HepG2 (cell line): ENCODE data around the gene NRBP1. TPM values are rescaled to one million over a fixed set of nuclear protein-coding genes. Genes with fewer than 3 reads are reported as not detected.

Source experiments
- CCAR2 ChIP-seq: fragments of 200-400 bp; formaldehyde crosslinking; optimal IDR thresholded peaks from 2 replicates; pipeline ENCODE3; 2018; ENCODE audit warnings: low read depth, mild to moderate bottlenecking, low read length, moderate library complexity
- EP300 ChIP-seq, 3 experiments: sonication (generic) in 1 of 3; formaldehyde crosslinking in 1 of 3; IDR thresholded peaks; 2 replicates each; pipeline versions ENCODE4 v1.5.1 to v1.6.1; 2011 to 2020; ENCODE audit warnings: low read depth in 2 of 3, low read length in 2 of 3, borderline replicate concordance in 1 of 3, improper control_type of control experiment in 1 of 3, mild to moderate bottlenecking in 1 of 3, missing genetic modification reagents in 1 of 3, moderate library complexity in 1 of 3
- GPBP1L1 ChIP-seq: sonication (generic); formaldehyde crosslinking; IDR thresholded peaks from 2 replicates; pipeline ENCODE4 v1.5.0; 2020; ENCODE audit warnings: mild to moderate bottlenecking, missing genetic modification reagents
- MEIS1 ChIP-seq: sonication (generic); formaldehyde crosslinking; IDR thresholded peaks from 2 replicates; pipeline ENCODE4 v1.9.0; 2021; ENCODE audit warnings: mild to moderate bottlenecking, missing genetic modification reagents, moderate library complexity, borderline replicate concordance
- MYC ChIP-seq: sonication (generic); formaldehyde crosslinking; IDR thresholded peaks from 2 replicates; pipeline ENCODE4 v1.9.0; 2021; ENCODE audit warnings: missing genetic modification reagents, borderline replicate concordance
- POLR2A ChIP-seq, 2 experiments: IDR thresholded peaks; 2 replicates each; pipeline ENCODE4 v1.6.1; 2011; ENCODE audit warnings: low read depth in 2 of 2, low read length in 2 of 2, mild to moderate bottlenecking in 1 of 2, moderate library complexity in 1 of 2; ENCODE audit not compliant: insufficient read depth in 1 of 2
- RFX1 ChIP-seq: fragments of 450-650 bp; IDR thresholded peaks from 2 replicates; pipeline ENCODE4 v1.6.1; 2017
- RFX3 ChIP-seq: IDR thresholded peaks from 2 replicates; pipeline ENCODE4 v1.6.1; 2016; ENCODE audit warnings: missing biosample characterization, missing genetic modification reagents
- SAP130 ChIP-seq: IDR thresholded peaks from 2 replicates; pipeline ENCODE4 v1.6.1; 2016; ENCODE audit warnings: low read depth
- SATB2 ChIP-seq: sonication (generic); formaldehyde crosslinking; IDR thresholded peaks from 2 replicates; pipeline ENCODE4 v1.5.0; 2020; ENCODE audit warnings: missing genetic modification reagents
- SOX5 ChIP-seq: IDR thresholded peaks from 2 replicates; pipeline ENCODE4 v1.6.1; 2016; ENCODE audit warnings: borderline replicate concordance
- ZC3H4 ChIP-seq: sonication (generic); formaldehyde crosslinking; IDR thresholded peaks from 2 replicates; pipeline ENCODE4 v1.4.0; 2020; ENCODE audit warnings: missing genetic modification reagents, borderline replicate concordance
- ZFYVE20 ChIP-seq: sonication (generic); formaldehyde crosslinking; IDR thresholded peaks from 2 replicates; pipeline ENCODE4 v1.8.0; 2023; ENCODE audit warnings: low read depth, mild to moderate bottlenecking, moderate library complexity, missing genetic modification reagents, borderline replicate concordance
- ZNF17 ChIP-seq: sonication (generic); formaldehyde crosslinking; IDR thresholded peaks from 2 replicates; pipeline ENCODE4 v1.5.0; 2020; ENCODE audit warnings: mild to moderate bottlenecking, missing genetic modification reagents
- ZNF260 ChIP-seq: sonication (generic); formaldehyde crosslinking; IDR thresholded peaks from 2 replicates; pipeline ENCODE4 v1.4.0; 2020; ENCODE audit warnings: missing genetic modification reagents, low read depth, mild to moderate bottlenecking, borderline replicate concordance
- ZNF605 ChIP-seq: sonication (generic); formaldehyde crosslinking; IDR thresholded peaks from 2 replicates; pipeline ENCODE4 v1.8.0; 2022; ENCODE audit warnings: mild to moderate bottlenecking, missing genetic modification reagents
- ZNF775 ChIP-seq: sonication (generic); formaldehyde crosslinking; IDR thresholded peaks from 2 replicates; pipeline ENCODE4 v1.4.0; 2020; ENCODE audit warnings: missing genetic modification reagents, mild to moderate bottlenecking, moderate library complexity, borderline replicate concordance
- polyA plus RNA-seq, 8 experiments: library from polyadenylated mRNA; depleted of rRNA in 3 of 8; stranded (reverse) in 7 of 8; unstranded in 1 of 8; fragments of >200 nt; fragmentation: Illumina TruSeq in 4 of 8; extraction: Trizol in 4 of 8; gene quantifications; 2 replicates each; pipeline versions ENCODE4 v1.2.1 to v1.2.3, GENCODE V29; 2011 to 2016; ENCODE audit warnings: low read depth in 4 of 8, missing spikeins in 1 of 8, mixed read lengths in 1 of 8; ENCODE audit not compliant: insufficient read depth in 1 of 8
- total RNA-seq, 5 experiments: library from RNA; depleted of rRNA; stranded (reverse); fragments of >200 nt; fragmentation: Illumina TruSeq; extraction: Trizol; gene quantifications; 2 replicates each; pipeline ENCODE4 v1.2.3, GENCODE V29; 2016; ENCODE audit warnings: low read depth in 1 of 5
- TF ChIP-seq, protein P1 (sequence below): sonication (generic); formaldehyde crosslinking; IDR thresholded peaks from one replicate; pipeline ENCODE4 v1.5.1; 2020; ENCODE audit warnings: mild to moderate bottlenecking, missing genetic modification reagents; ENCODE audit errors: not compliant biosample characterization
- TF ChIP-seq, protein P2 (sequence below): sonication (generic); formaldehyde crosslinking; IDR thresholded peaks from 2 replicates; pipeline ENCODE4 v1.8.1; 2023; ENCODE audit warnings: missing genetic modification reagents, inconsistent platforms, borderline replicate concordance

Gene NRBP1
- total and polyA plus RNA-seq, 2 of the 13 experiments (the other 11 are each of a cell fraction or from before 2014, with no cell fraction given): 165 to 240 TPM

- TF ChIP-seq, protein P1, sequence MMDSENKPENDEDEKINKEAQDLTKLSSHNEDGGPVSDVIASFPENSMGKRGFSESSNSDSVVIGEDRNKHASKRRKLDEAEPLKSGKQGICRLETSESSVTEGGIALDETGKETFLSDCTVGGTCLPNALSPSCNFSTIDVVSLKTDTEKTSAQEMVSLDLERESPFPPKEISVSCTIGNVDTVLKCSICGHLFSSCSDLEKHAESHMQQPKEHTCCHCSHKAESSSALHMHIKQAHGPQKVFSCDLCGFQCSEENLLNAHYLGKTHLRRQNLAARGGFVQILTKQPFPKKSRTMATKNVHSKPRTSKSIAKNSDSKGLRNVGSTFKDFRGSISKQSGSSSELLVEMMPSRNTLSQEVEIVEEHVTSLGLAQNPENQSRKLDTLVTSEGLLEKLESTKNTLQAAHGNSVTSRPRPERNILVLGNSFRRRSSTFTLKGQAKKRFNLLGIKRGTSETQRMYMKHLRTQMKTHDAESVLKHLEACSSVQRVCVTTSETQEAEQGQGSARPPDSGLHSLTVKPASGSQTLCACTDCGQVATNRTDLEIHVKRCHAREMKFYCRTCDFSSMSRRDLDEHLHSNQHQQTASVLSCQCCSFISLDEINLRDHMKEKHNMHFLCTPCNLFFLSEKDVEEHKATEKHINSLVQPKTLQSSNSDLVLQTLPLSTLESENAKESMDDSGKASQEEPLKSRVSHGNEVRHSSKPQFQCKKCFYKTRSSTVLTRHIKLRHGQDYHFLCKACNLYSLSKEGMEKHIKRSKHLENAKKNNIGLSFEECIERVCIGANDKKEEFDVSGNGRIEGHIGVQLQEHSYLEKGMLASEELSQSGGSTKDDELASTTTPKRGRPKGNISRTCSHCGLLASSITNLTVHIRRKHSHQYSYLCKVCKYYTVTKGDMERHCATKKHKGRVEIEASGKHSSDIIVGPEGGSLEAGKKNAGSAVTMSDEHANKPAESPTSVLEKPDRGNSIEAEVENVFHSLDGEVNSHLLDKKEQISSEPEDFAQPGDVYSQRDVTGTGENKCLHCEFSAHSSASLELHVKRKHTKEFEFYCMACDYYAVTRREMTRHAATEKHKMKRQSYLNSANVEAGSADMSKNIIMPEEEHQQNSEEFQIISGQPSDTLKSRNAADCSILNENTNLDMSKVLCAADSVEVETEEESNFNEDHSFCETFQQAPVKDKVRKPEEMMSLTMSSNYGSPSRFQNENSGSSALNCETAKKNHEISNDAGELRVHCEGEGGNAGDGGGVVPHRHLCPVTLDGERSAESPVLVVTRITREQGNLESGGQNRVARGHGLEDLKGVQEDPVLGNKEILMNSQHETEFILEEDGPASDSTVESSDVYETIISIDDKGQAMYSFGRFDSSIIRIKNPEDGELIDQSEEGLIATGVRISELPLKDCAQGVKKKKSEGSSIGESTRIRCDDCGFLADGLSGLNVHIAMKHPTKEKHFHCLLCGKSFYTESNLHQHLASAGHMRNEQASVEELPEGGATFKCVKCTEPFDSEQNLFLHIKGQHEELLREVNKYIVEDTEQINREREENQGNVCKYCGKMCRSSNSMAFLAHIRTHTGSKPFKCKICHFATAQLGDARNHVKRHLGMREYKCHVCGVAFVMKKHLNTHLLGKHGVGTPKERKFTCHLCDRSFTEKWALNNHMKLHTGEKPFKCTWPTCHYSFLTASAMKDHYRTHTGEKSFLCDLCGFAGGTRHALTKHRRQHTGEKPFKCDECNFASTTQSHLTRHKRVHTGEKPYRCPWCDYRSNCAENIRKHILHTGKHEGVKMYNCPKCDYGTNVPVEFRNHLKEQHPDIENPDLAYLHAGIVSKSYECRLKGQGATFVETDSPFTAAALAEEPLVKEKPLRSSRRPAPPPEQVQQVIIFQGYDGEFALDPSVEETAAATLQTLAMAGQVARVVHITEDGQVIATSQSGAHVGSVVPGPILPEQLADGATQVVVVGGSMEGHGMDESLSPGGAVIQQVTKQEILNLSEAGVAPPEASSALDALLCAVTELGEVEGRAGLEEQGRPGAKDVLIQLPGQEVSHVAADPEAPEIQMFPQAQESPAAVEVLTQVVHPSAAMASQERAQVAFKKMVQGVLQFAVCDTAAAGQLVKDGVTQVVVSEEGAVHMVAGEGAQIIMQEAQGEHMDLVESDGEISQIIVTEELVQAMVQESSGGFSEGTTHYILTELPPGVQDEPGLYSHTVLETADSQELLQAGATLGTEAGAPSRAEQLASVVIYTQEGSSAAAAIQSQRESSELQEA (CRISPR knock-in tag): no peak
- TF ChIP-seq, protein P2, sequence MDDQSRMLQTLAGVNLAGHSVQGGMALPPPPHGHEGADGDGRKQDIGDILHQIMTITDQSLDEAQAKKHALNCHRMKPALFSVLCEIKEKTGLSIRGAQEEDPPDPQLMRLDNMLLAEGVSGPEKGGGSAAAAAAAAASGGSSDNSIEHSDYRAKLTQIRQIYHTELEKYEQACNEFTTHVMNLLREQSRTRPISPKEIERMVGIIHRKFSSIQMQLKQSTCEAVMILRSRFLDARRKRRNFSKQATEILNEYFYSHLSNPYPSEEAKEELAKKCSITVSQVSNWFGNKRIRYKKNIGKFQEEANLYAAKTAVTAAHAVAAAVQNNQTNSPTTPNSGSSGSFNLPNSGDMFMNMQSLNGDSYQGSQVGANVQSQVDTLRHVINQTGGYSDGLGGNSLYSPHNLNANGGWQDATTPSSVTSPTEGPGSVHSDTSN: no peak
- TF ChIP-seq ZNF260 (CRISPR knock-in tag) (no peak), RFX3 (CRISPR knock-in tag) (no peak), ZFYVE20 (CRISPR knock-in tag) (no peak), SATB2 (CRISPR knock-in tag) (no peak), EP300 (IDR thresholded peaks at IDR 0.05; ENCODE audit: low read depth in 2 of 2, low read length in 2 of 2) (peak; percentile 6 to 11; a peak in 1 of 4 replicates), EP300 (CRISPR knock-in tag; IDR thresholded peaks at IDR 0.05; ENCODE audit: borderline replicate concordance) (0 out of 2 replicates have a peak, but pooled peaks have one; percentile 42), ZNF17 (CRISPR knock-in tag) (no peak), GPBP1L1 (no peak), ZC3H4 (CRISPR knock-in tag) (no peak), SAP130 (peak; percentile 66), CCAR2 (no peak), SOX5 (CRISPR knock-in tag) (no peak), MEIS1 (CRISPR knock-in tag) (peak; percentile 55; the same call in 1 of the 2 replicates), ZNF775 (no peak), MYC (peak; percentile 44; the same call in 1 of the 2 replicates), POLR2A (IDR thresholded peaks at IDR 0.05; ENCODE audit: insufficient read depth in 1 of 2, low read depth in 2 of 2, low read length in 2 of 2) (peak; percentile 38 to 39; a peak in 3 of 4 replicates), ZNF605 (CRISPR knock-in tag) (peak; percentile 62; the same call in 1 of the 2 replicates), RFX1 (no peak)
Observed at GRCh38 chr2:27379836-27380625, 48.4 kb upstream of the NRBP1 start (continued).
